NT2/D1 (cell line): ENCODE results near the gene WASHC4.

Experiments used
- YY1 ChIP-seq: IDR thresholded peaks from 2 replicates; pipeline ENCODE4 v1.6.1; 2011; ENCODE audit not compliant: insufficient read length, insufficient read depth
- ZNF274 ChIP-seq: IDR thresholded peaks from 2 replicates; pipeline ENCODE4 v1.6.1; 2011; ENCODE audit warnings: mild to moderate bottlenecking, low read depth, low read length

GRCh38 chr12:105072888-105073488 lies 34.5 kb upstream of the WASHC4 start:
- no peak for TF ChIP-seq ZNF274
- no peak for TF ChIP-seq YY1
